GM19463 (cell line): Measurements from ENCODE around the gene BRCC3.

ENCODE experiments used
- ATAC-seq: cut with Tn5 transposase; IDR thresholded peaks from one replicate; pipeline ENCODE4 v1.9.1; 2021; ENCODE audit warnings: mild to moderate bottlenecking, moderate library complexity; ENCODE audit not compliant: unreplicated experiment

The BRCC3 gene

GRCh38 chrX:155056877-155057792, 14.2 kb upstream of the BRCC3 start:
- peak; percentile 86 for ATAC-seq

GRCh38 chrX:155061760-155062159, 9.5 kb upstream of the BRCC3 start:
- ATAC-seq, result no peak

- no peak for ATAC-seq
Observed at GRCh38 chrX:155065035-155065734, 6.1 kb upstream of the BRCC3 start.

GRCh38 chrX:155068165-155068564, 3.1 kb upstream of the BRCC3 start:
- ATAC-seq, result no peak

GRCh38 chrX:155069414-155069813, 1.9 kb upstream of the BRCC3 start:
- no peak for ATAC-seq

GRCh38 chrX:155070038-155070437, 1.3 kb upstream of the BRCC3 start:
- no peak for ATAC-seq

GRCh38 chrX:155070663-155070974, 689 bp upstream of the BRCC3 start:
- ATAC-seq, result peak; percentile 10

GRCh38 chrX:155071694-155072280, 479 bp downstream of the BRCC3 start:
- ATAC-seq, result peak; percentile 16

- ATAC-seq, result no peak
Observed at GRCh38 chrX:155086202-155086840, 15.0 kb downstream of the BRCC3 start.

- ATAC-seq, result no peak
Observed at GRCh38 chrX:155086961-155087735, 15.8 kb downstream of the BRCC3 start.

GRCh38 chrX:155094468-155095061, 23.3 kb downstream of the BRCC3 start:
- ATAC-seq, result no peak

GRCh38 chrX:155105919-155106318, 34.6 kb downstream of the BRCC3 start:
- ATAC-seq, result no peak

- no peak for ATAC-seq
Observed at GRCh38 chrX:155108427-155108826, 37.1 kb downstream of the BRCC3 start.

GRCh38 chrX:155112171-155112570, 40.9 kb downstream of the BRCC3 start:
- no peak for ATAC-seq

- ATAC-seq, result no peak
Observed at GRCh38 chrX:155113097-155113496, 41.8 kb downstream of the BRCC3 start.

- no peak for ATAC-seq
Observed at GRCh38 chrX:155115174-155115819, 44.0 kb downstream of the BRCC3 start.

GRCh38 chrX:155127465-155127864, 56.2 kb downstream of the BRCC3 start:
- no peak for ATAC-seq

GRCh38 chrX:155127940-155128339, 56.6 kb downstream of the BRCC3 start:
- ATAC-seq, result no peak

GRCh38 chrX:155132110-155132509, 60.8 kb downstream of the BRCC3 start:
- no peak for ATAC-seq

GRCh38 chrX:155134255-155134654, 62.9 kb downstream of the BRCC3 start:
- no peak for ATAC-seq
